Cardiac fibroblast (primary cell): Measurements from ENCODE around the gene MGLL.

ENCODE experiments used
- DNase-seq, 2 donors: peaks; one replicate each; pipeline versions ENCODE4 v3.0.0 to v3.0.0-alpha.2; 2010; ENCODE audit warnings: low read depth in 2 of 2
- H3K4me3 ChIP-seq, 2 donors: replicated peaks in 1 of 2; 1 replicate in 1 of 2; 2 replicates in 1 of 2; pipeline ENCODE4 v1.5.1; 2011; ENCODE audit warnings: low read depth in 2 of 2, low read length in 2 of 2, mild to moderate bottlenecking in 2 of 2, moderate library complexity in 1 of 2
- TF ChIP-seq, protein P1 (sequence below): IDR thresholded peaks from one replicate; pipeline ENCODE4 v1.5.1; 2011; ENCODE audit warnings: low read depth, mild to moderate bottlenecking, low read length, inconsistent platforms

Gene MGLL

DNA sequence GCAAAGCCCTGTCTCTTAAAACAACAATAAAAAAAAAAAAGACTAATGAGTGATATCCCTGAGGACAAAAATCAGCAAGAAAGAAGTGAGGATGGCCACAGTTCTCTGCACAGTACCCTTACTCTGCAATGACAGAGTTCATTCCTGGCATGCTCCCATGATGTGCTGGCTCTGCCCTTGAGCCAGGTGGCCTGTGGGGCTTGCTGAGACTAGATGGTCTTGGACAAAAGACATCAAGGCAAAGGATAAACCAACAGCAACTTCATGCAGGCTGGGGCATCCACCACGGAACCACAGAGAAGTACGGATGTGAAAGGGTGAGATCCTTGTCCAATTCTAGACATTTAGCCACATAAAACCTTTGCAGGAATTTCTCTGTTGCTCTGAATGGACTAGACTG is 12.7 kb downstream of the MGLL start:
- no peak overlapping the region for H3K4me3 ChIP-seq

DNA sequence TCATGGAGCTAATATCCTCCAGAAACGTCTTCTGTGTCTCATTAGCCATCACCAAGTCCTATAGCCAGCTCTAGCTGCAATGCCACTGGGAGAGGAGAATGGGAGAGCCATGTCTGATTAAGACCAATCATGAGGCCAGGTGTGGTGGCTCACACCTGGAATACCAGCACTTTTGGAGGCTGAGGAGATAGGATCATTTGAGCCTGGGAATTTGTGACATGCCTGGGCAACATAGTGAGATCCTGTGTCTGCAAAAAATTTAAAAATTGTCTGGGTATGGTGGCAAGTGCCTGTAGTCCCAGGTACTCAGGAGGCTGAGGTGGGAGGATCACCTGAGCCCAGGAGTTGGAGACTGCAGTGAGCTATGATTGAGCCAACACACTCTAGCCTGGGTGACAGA is 13.1 kb downstream of the MGLL start:
- H3K4me3 ChIP-seq, result no peak overlapping the region
- TF ChIP-seq, protein P1, sequence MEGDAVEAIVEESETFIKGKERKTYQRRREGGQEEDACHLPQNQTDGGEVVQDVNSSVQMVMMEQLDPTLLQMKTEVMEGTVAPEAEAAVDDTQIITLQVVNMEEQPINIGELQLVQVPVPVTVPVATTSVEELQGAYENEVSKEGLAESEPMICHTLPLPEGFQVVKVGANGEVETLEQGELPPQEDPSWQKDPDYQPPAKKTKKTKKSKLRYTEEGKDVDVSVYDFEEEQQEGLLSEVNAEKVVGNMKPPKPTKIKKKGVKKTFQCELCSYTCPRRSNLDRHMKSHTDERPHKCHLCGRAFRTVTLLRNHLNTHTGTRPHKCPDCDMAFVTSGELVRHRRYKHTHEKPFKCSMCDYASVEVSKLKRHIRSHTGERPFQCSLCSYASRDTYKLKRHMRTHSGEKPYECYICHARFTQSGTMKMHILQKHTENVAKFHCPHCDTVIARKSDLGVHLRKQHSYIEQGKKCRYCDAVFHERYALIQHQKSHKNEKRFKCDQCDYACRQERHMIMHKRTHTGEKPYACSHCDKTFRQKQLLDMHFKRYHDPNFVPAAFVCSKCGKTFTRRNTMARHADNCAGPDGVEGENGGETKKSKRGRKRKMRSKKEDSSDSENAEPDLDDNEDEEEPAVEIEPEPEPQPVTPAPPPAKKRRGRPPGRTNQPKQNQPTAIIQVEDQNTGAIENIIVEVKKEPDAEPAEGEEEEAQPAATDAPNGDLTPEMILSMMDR, result no peak
- DNase-seq, result no peak

More for the DNA sequence above, 12.7 kb downstream of the MGLL start:
- DNase-seq, result no peak
- TF ChIP-seq, protein P1, result no peak

DNA sequence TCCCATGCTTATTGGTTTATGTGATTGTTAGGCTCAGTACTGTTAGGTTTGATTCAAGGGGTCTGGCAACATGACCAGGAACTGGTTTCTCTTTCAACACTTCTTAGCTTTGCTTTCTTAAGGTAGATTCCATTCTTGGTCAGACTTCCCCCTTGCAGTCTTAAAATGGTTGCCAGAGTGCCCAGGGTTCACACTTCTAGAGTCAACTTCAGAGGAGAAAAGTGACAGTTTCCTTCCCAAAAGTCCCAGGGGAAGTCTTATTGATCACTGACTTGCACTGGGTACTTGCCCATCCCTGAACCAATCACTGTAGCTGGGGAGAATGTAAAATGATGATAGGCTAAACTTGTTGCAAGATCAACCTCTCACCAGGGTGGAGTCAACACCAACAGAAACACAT is 14.1 kb downstream of the MGLL start:
- TF ChIP-seq, protein P1, result no peak
- DNase-seq, result no peak
- no peak overlapping the region for H3K4me3 ChIP-seq

DNA sequence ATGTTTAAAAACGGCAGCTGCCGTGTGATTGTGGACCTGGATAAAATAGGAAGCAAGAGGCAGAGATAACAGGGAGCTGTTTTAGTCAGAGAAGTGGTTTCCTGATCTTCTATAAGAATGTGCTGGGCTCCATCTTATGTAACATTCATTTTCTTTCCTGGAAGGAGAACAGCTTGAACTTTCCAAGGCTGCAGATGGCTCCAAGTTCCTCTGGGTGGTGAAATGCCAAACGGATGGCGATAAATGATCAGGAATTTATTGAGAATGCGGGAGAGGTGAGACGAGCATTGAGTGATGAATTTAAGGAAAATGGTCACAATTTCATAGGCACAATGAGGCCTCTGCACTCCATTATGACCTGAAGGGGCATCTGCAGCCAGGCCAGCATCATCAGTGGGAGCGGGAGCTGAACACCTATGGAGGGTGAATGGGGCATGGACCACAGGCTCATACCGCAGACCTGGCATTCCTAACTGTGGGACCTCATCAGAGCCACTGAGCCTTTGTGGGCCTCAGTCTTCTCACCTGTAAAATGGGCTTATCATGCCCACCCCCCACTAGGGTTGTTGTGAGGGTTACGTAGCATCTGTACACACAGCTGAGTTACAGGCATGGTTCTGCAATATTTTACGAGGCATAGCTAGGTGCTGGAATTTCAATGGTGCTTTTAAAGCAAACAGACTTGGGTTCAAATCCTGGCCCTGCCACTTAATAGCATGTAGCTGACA is 17.1 kb downstream of the MGLL start:
- peak in 1 of 2 donors; percentile 39 for DNase-seq
- TF ChIP-seq, protein P1, result no peak

DNA sequence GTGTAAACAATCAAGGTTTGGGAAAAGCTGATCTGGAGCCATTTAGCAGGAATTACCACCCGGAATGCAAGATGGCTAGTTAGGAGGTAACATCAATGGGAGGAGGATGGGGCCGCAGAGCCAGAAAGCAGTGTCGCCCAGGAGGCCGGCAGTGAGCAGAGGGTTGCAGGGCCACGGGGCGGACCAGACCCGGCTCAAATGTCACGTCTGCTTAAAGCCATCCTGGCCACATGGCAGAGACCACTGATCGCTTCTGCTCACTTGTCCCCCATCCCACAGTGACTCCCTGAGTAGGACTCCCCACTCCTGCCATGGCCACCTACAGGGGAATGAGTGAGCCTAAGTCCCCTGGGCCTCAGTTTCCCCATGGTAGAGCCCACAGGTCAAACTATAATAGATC is 18.2 kb downstream of the MGLL start:
- no peak for DNase-seq
- TF ChIP-seq, protein P1, result no peak
- H3K4me3 ChIP-seq, result no peak overlapping the region

More for the DNA sequence above, 17.1 kb downstream of the MGLL start:
- H3K4me3 ChIP-seq, result no peak overlapping the region

DNA sequence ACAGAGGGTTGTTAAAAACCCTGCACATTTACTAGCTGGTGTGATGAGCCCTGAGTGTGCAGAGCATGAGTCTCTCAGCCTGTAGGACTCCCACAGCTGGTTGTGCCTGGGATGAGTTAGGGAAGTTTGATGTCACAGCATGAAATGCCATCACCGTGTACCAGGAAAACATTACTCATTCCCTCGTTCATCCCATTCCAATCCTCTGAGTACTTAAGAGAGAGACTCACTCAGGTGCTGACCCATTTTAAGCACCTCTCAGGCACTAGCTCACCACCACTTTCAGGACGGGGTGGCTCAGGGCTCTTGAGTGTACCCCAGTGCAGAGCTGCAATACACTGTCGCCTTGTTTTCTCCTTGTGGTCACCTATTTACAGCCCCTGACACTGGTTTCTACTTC is 18.7 kb downstream of the MGLL start:
- peak; percentile 67 to 98 for DNase-seq
- no peak overlapping the region for H3K4me3 ChIP-seq
- TF ChIP-seq, protein P1, result no peak

DNA sequence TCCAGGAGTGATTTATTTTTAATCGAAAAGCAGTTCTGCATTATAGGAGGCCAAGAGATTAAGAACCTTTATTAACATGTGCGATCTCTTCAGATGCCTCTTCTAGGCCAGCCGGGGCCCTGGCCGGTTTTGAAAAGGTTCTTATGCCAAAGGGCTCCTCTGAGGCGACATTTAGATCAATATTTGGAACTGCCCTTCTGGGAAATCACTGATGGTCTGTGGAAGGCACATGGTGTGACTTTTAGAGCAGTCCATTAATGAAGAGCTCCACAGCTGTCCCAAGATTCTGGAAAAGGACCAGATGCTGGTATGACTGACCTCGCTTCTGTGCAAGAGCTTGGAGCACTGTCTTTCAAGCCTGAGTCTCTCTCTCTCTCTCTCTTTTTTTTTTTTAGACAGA is 19.7 kb downstream of the MGLL start:
- H3K4me3 ChIP-seq, result no peak overlapping the region
- DNase-seq, result no peak
- TF ChIP-seq, protein P1, result no peak
